GM12864 (cell line): ENCODE results near the gene SNX8.
A peak's percentile ranks its signal among the peaks of the same experiment; 100 is the strongest.

Experiments
- DNase-seq: peaks from one replicate; pipeline ENCODE4 v3.0.0-alpha.2; 2011; ENCODE audit warnings: low read depth
- H3K4me3 ChIP-seq: 2 replicates; pipeline ENCODE4 v1.5.1; 2011; ENCODE audit warnings: mild to moderate bottlenecking, low read depth, low read length, control low read depth
- CTCF ChIP-seq: IDR thresholded peaks from 2 replicates; pipeline ENCODE4 v1.5.1; 2011; ENCODE audit warnings: low read depth, mild to moderate bottlenecking, moderate library complexity, low read length, control low read depth, inconsistent platforms; ENCODE audit errors: missing control alignments

Gene SNX8

GRCh38 chr7:2301511-2301863 is 12.8 kb downstream of the SNX8 start:
- no peak for TF ChIP-seq CTCF

GRCh38 chr7:2299870-2300512 is 14.2 kb downstream of the SNX8 start:
- H3K4me3 ChIP-seq, result peak overlapping the region; percentile 45
- DNase-seq, result no peak
- no peak for TF ChIP-seq CTCF

More at GRCh38 chr7:2301511-2301863, 12.8 kb downstream of the SNX8 start:
- DNase-seq, result no peak
- H3K4me3 ChIP-seq, result no peak overlapping the region

- DNase-seq, result peak; percentile 88
Measured at GRCh38 chr7:2299131-2299829, 15.0 kb downstream of the SNX8 start.

GRCh38 chr7:2296832-2297231 is 17.4 kb downstream of the SNX8 start:
- DNase-seq, result no peak
- no peak for TF ChIP-seq CTCF
- no peak overlapping the region for H3K4me3 ChIP-seq

More at GRCh38 chr7:2299131-2299829, 15.0 kb downstream of the SNX8 start:
- TF ChIP-seq CTCF, result no peak
- peak overlapping the region; percentile 45 for H3K4me3 ChIP-seq

- DNase-seq, result no peak
- TF ChIP-seq CTCF, result no peak
- no peak overlapping the region for H3K4me3 ChIP-seq
Measured at GRCh38 chr7:2295936-2296620, 18.2 kb downstream of the SNX8 start.

GRCh38 chr7:2290877-2291276 is 23.4 kb downstream of the SNX8 start:
- no peak for DNase-seq
- TF ChIP-seq CTCF, result no peak
- H3K4me3 ChIP-seq, result no peak overlapping the region
